ENCODE data around the gene AADAC.
A peak's percentile ranks its signal among the peaks of the same experiment; 100 is the strongest.

AADAC gene

GRCh38 chr3:151859905-151860304, 46.0 kb downstream of the AADAC start:
- DNase-seq: no peak

- DNase-seq: peak in 1 of 2 experiments; percentile 22
These were observed 49.7 kb downstream of the AADAC start for GRCh38 chr3:151863611-151864010.

DNA sequence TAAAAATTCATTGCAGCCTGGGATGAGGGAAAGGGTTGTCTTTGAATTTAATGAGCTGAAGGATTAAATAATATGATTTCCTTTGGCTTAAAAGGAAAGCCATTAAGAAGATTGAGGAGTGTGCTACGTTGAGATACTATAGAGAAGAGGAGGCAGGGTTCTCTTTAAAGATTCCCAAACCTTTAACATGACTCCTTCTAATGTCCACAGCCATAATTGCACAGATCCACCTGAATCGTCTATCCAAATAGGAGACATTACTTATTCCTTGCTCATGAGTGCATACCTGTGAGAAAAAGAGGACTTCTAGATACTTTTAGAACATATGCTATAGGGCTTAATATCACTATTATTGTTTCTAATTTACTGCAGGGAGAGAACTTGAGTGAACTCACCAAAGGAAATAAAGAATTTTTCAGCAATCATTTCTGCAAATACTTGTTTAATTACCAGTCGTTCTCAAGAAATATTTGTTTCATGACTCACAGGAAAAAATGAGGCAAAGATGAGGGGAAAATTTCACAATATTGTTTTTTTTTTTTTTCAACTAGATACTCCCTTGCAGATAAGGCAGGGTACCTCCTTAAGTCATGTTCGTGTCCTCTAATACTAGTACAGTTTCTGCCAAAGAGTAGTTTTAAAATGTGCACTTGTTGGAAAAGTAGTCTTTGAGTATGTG, 50.6 kb downstream of the AADAC start:
- DNase-seq: no peak

DNA sequence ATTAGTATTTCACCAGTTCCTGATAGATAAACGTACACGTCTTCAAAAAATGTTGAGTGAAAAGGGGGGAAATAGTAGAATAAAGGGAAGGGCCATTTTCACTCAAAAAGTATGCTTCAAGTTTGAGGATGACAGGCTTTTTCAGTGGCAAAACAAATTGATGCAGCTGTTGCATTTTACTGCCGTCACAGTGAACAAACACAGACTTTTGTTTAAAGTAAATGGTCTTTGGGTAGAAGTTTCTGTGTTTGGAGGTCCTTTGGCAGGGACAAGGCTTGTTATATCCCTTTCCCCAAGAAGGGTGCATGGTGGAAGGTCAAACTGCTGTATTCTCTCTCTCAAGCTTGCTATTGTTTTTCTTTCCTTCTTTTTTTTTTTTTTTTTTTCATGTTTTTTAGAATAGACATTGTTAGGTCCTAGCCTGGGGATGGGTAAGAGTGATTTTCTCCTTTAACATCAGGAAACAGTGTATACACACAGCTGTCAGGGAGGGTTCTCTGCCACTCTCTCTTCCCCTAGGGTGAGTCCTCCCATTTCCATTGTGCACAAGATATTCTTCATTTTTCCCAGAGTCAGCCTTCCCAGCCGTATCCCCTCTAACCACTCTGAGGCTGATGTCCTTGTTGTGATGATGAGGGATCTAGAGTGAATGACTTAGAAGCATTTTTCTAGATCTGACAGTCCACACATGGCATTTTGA, 52.9 kb downstream of the AADAC start:
- DNase-seq: peak in 1 of 2 experiments; percentile 40

DNA sequence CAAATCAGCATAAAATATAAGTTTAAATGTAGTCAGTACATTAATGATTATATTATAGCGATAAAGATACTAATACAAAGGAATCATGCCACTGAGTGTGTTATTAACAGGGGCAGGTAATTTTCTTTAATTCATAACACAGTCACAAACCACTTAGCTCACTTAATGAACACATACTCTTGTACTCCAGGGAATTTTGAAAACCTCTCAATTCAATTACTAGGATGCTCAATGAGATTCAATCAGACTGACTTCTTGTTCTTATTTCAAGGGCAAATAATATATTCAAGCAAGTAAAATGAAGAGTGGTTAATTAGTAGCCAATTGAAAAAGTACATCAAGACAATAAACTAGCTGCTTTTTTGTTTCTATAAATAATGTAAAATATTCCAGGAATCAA, 53.8 kb downstream of the AADAC start:
- DNase-seq: no peak

GRCh38 chr3:151869181-151869580, 55.3 kb downstream of the AADAC start:
- no peak for DNase-seq

GRCh38 chr3:151871639-151872468, 57.9 kb downstream of the AADAC start:
- peak in 1 of 2 experiments; percentile 25 for DNase-seq

- peak; percentile 97 to 98 for DNase-seq
These were observed 59.5 kb downstream of the AADAC start, which contains the start of gene SUCNR1 for GRCh38 chr3:151873398-151873797. SUCNR1 (plus strand) TSS chr3:151873643; CDS start chr3:151879893, 6,250 bp downstream.

- DNase-seq: peak in 1 of 2 experiments; percentile 27
These were observed 60.2 kb downstream of the AADAC start for GRCh38 chr3:151874079-151874478.

DNA sequence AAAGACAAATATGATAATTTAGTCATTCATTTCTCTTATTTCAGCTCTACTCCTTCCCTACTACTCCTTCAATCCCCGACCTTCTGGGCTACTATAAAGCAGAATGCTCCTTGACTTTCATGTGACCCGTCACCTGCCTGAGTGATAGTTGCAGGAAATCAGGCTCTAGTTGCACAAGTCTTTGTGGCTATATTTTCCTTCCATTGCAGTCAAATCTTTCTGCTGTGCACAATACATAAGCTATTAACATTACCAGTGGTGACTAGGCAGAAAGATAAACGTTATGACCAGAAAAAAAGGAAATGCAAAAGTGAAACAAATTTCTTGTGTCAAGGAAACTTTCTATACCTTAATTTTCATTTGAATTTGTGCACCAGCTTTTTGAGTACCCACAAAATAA, 61.8 kb downstream of the AADAC start:
- DNase-seq: peak; percentile 39 to 62

- DNase-seq: no peak
These were observed 63.4 kb downstream of the AADAC start for GRCh38 chr3:151877269-151877668.
